ENCODE data around the gene SLC35F5. TPM values are rescaled to one million over a fixed set of nuclear protein-coding genes. Genes with fewer than 3 reads are reported as not detected.

Gene SLC35F5
- total and polyA plus RNA-seq, 2 of the 13 experiments (the other 11 are each of a cell fraction or from before 2014, with no cell fraction given) = 139 to 174 TPM

DNA sequence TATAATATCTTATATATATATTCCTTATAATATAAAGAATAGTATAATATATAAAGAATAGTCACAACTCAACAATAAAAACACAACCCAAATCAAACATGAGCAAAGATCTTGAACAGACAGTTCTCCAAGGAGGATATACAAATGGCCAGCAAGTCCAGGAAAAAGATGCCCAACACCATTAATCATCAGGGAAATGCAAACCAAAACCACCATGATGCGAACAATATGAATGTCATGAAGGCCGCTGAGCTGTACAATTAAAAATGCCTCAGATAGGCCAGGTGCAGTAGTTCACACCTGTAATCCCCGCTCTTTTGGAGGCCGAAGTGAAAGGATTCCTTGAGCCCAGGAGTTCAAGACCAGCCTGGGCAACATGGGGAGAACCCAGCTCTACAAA lies 58.9 kb downstream of the SLC35F5 start:
- WGBS (ENCODE audit: low lambda C conversion rate) = 66% methylated on average over 4 of the region's 4 CpGs
- Histone ChIP-seq H3K9me3 (ENCODE audit: low read length) (no peaks in the 10 kb centered on the region), H3K79me2 (ENCODE audit: insufficient read depth, low read length) (no peaks in the 10 kb centered on the region), H3K4me1 (ENCODE audit: insufficient read depth, low read length) (no peaks in the 10 kb centered on the region), H3K36me3 (replicated peaks in 1 of 2; ENCODE audit: control insufficient read depth in 1 of 2, insufficient read depth in 2 of 2, low read length in 2 of 2) (no peaks in the 10 kb centered on the region), H3K27me3 (ENCODE audit: control insufficient read depth in 1 of 2, insufficient read depth in 2 of 2, low read length in 2 of 2) (no peaks in the 10 kb centered on the region), H3K4me3 (replicated peaks in 1 of 3; ENCODE audit: insufficient read depth in 1 of 3, low read depth in 2 of 3, low read length in 3 of 3) (no peak overlapping the region), H2AFZ (ENCODE audit: low read length) (no peak overlapping the region), H3K27ac (ENCODE audit: extremely low read length, insufficient read depth, low read length) (no peak overlapping the region), H4K20me1 (ENCODE audit: insufficient read depth, low read length) (no peaks in the 10 kb centered on the region), H3K4me2 (ENCODE audit: low read depth, low read length) (no peak overlapping the region), H3K9ac (ENCODE audit: insufficient read depth, low read depth, low read length) (no peak overlapping the region)
- intact Hi-C loops (cut with micrococcal nuclease; ENCODE audit: unreplicated experiment) (no loop called here), in situ Hi-C loops (cut with HindIII; ENCODE audit: extremely low pct_ligation_motif_present, low pct_unique_long_range_greater_than_20kb) (no loop called here)
- no TSS peak for BruUV-seq (replicated peaks)
- ATAC-seq (no peak), FAIRE-seq (no peak), DNase-seq (ENCODE audit: low spot score) (no peak)
- CTCF ChIA-PET (ENCODE audit: low intra/inter-chr PET ratio, low total read pairs) = no interaction called here
- TF ChIP-seq ZNF350 (CRISPR knock-in tag; IDR thresholded peaks at IDR 0.05; ENCODE audit: borderline replicate concordance, low read depth) = no peak
- TF ChIP-seq, protein P1, sequence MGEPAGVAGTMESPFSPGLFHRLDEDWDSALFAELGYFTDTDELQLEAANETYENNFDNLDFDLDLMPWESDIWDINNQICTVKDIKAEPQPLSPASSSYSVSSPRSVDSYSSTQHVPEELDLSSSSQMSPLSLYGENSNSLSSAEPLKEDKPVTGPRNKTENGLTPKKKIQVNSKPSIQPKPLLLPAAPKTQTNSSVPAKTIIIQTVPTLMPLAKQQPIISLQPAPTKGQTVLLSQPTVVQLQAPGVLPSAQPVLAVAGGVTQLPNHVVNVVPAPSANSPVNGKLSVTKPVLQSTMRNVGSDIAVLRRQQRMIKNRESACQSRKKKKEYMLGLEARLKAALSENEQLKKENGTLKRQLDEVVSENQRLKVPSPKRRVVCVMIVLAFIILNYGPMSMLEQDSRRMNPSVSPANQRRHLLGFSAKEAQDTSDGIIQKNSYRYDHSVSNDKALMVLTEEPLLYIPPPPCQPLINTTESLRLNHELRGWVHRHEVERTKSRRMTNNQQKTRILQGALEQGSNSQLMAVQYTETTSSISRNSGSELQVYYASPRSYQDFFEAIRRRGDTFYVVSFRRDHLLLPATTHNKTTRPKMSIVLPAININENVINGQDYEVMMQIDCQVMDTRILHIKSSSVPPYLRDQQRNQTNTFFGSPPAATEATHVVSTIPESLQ (CRISPR knock-in tag; conservative IDR thresholded peaks at IDR 0.05) = no peak
- TF ChIP-seq ZNF747 (CRISPR knock-in tag; IDR thresholded peaks at IDR 0.05; ENCODE audit: borderline replicate concordance) = no peak
- TF ChIP-seq PRMT3 (CRISPR knock-in tag; IDR thresholded peaks at IDR 0.05; ENCODE audit: borderline replicate concordance, low read depth) = no peak
- no peak for TF ChIP-seq MTA3 (CRISPR knock-in tag; IDR thresholded peaks at IDR 0.05)
- TF ChIP-seq, protein P2, sequence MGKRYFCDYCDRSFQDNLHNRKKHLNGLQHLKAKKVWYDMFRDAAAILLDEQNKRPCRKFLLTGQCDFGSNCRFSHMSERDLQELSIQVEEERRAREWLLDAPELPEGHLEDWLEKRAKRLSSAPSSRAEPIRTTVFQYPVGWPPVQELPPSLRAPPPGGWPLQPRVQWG (CRISPR knock-in tag; IDR thresholded peaks at IDR 0.05; ENCODE audit: borderline replicate concordance, low read depth) = no peak
- no peak for TF ChIP-seq ZNF205 (CRISPR knock-in tag; IDR thresholded peaks at IDR 0.05)
- no peak for TF ChIP-seq ZNF354B (CRISPR knock-in tag; IDR thresholded peaks at IDR 0.05)
- TF ChIP-seq IRF2 (CRISPR knock-in tag; IDR thresholded peaks at IDR 0.05) = no peak
- TF ChIP-seq, protein P3, sequence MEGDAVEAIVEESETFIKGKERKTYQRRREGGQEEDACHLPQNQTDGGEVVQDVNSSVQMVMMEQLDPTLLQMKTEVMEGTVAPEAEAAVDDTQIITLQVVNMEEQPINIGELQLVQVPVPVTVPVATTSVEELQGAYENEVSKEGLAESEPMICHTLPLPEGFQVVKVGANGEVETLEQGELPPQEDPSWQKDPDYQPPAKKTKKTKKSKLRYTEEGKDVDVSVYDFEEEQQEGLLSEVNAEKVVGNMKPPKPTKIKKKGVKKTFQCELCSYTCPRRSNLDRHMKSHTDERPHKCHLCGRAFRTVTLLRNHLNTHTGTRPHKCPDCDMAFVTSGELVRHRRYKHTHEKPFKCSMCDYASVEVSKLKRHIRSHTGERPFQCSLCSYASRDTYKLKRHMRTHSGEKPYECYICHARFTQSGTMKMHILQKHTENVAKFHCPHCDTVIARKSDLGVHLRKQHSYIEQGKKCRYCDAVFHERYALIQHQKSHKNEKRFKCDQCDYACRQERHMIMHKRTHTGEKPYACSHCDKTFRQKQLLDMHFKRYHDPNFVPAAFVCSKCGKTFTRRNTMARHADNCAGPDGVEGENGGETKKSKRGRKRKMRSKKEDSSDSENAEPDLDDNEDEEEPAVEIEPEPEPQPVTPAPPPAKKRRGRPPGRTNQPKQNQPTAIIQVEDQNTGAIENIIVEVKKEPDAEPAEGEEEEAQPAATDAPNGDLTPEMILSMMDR (CRISPR knock-in tag; IDR thresholded peaks at IDR 0.05) = no peak
- TF ChIP-seq, protein P4, sequence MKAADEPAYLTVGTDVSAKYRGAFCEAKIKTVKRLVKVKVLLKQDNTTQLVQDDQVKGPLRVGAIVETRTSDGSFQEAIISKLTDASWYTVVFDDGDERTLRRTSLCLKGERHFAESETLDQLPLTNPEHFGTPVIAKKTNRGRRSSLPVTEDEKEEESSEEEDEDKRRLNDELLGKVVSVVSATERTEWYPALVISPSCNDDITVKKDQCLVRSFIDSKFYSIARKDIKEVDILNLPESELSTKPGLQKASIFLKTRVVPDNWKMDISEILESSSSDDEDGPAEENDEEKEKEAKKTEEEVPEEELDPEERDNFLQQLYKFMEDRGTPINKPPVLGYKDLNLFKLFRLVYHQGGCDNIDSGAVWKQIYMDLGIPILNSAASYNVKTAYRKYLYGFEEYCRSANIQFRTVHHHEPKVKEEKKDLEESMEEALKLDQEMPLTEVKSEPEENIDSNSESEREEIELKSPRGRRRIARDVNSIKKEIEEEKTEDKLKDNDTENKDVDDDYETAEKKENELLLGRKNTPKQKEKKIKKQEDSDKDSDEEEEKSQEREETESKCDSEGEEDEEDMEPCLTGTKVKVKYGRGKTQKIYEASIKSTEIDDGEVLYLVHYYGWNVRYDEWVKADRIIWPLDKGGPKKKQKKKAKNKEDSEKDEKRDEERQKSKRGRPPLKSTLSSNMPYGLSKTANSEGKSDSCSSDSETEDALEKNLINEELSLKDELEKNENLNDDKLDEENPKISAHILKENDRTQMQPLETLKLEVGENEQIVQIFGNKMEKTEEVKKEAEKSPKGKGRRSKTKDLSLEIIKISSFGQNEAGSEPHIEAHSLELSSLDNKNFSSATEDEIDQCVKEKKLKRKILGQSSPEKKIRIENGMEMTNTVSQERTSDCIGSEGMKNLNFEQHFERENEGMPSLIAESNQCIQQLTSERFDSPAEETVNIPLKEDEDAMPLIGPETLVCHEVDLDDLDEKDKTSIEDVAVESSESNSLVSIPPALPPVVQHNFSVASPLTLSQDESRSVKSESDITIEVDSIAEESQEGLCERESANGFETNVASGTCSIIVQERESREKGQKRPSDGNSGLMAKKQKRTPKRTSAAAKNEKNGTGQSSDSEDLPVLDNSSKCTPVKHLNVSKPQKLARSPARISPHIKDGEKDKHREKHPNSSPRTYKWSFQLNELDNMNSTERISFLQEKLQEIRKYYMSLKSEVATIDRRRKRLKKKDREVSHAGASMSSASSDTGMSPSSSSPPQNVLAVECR (CRISPR knock-in tag; IDR thresholded peaks at IDR 0.05; ENCODE audit: borderline replicate concordance) = no peak
- POLR2A ChIA-PET = no interaction called here
